Measurements from ENCODE around the gene FAT3. TPM values are rescaled to one million over a fixed set of nuclear protein-coding genes. Genes with fewer than 3 reads are reported as not detected.

FAT3 gene
- total RNA-seq (not detected), polyA plus RNA-seq (not detected), total RNA-seq (0 to 0.84 (median 0.03) reads per million in 6 experiments)

DNA sequence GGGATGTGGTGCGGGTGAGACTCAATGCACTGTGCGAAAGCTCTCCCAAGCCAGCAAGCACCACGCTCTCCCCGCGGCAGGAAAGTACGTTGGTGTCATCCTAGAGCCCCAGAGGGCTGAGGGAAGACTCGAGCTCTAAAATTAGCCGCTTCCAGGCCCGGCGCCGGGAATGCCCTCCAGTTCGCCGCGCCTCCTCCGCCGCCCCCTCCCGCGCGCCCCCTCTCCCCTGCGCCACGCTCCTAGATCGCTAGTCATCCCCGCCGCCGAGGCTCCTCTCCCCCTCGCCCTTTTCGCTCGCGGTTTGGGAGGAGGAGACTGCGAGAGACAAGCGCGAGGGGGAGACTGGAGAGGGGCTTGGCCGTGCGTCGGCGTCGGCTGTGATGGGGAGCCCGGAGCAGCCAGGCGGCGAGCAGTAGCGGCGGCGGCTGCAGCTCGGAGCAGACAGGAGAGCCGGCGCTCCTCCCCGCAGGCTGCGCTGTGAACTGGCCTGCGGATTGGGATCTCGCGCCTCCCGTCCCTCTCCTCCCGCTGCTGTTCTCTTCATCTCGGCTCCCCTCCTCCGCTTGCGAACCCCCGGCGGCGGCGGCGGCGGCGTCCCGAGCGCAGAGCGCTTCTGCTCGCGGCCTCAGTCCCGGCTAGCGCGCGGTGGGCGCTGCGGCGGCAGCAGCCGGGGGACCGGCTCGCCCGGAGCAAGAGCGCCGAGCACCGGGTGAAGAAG lies at the start of gene FAT3:
Gene FAT3, plus strand, starts transcription at position 412 of the 718 bp plus-strand sequence. CDS start 127,295 bp downstream, outside the sequence.
- peaks cover 0 to 13% (median 4%) of the 10 kb centered on the region in 9 donors for H3K9me3 Mint-ChIP-seq
- no peak within 1 kb of the TSS for H3K27ac Mint-ChIP-seq
- ATAC-seq = no peak
- H3K27me3 Mint-ChIP-seq = peaks cover 20 to 82% (median 44%) of the 10 kb centered on the region in 5 donors
- no peak within 1 kb of the TSS for H3K4me3 Mint-ChIP-seq
- peaks cover 0 to 4% (median 0%) of the 10 kb centered on the region in 3 donors for H3K36me3 Mint-ChIP-seq
- POLR2A ChIA-PET = no interaction called here
- peaks cover 0 to 2% (median 1%) of the 10 kb centered on the region in 4 donors for H3K4me1 Mint-ChIP-seq
- DNase-seq = no peak

DNA sequence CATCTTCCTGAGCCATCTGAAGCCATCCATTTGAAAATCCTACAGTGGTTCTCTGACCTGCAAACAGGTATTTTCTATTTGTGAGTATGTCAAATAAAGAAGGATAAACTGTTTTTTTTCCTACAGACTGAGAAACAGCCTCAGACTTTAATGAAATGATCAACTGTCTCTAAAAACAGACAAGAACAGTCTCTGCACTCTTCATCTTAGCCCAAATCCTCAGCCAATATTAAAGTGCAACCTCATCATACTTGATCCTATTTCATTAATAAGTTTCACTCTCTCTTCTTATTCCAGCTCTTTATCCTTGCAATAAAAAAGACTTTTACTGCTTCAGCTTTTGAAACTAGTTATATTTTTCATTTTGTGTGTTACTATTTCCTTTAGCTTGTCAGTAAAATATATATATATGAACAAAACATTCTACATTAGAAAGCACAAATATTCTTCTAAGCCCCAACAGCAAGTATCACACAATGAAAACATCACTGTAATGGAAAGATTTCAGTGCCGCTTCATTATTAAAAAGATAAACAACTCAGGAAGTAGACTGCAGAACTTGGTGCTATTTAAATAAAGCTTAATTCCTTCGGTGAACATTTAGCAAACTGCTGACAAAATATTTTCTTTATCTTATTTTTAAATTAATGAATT lies 45.5 kb upstream of the FAT3 start:
- H3K36me3 Mint-ChIP-seq = no peaks in the 10 kb centered on the region
- POLR2A ChIA-PET = no interaction called here
- DNase-seq = no peak

GRCh38 chr11:92180226-92180625 lies 44.4 kb upstream of the FAT3 start:
- Mint-ChIP-seq H3K27ac (no peak overlapping the region), H3K27me3 (no peaks in the 10 kb centered on the region), H3K9me3 (peaks cover 0 to 33% (median 6%) of the 10 kb centered on the region in 9 donors), H3K4me3 (no peak overlapping the region), H3K36me3 (no peaks in the 10 kb centered on the region), H3K4me1 (no peaks in the 10 kb centered on the region)
- POLR2A ChIA-PET = no interaction called here
- DNase-seq (no peak), ATAC-seq (no peak)

More for the DNA sequence above, 45.5 kb upstream of the FAT3 start:
- Mint-ChIP-seq H3K27ac (no peak overlapping the region), H3K4me3 (no peak overlapping the region), H3K27me3 (no peaks in the 10 kb centered on the region), H3K9me3 (peaks cover 0 to 33% (median 7%) of the 10 kb centered on the region in 9 donors), H3K4me1 (no peaks in the 10 kb centered on the region)
- no peak for ATAC-seq

- POLR2A ChIA-PET = no interaction called here
- DNase-seq = no peak
- Mint-ChIP-seq H3K36me3 (no peaks in the 10 kb centered on the region), H3K27me3 (no peaks in the 10 kb centered on the region), H3K27ac (no peak overlapping the region), H3K4me1 (no peaks in the 10 kb centered on the region), H3K9me3 (peaks cover 0 to 33% (median 6%) of the 10 kb centered on the region in 9 donors), H3K4me3 (no peak overlapping the region)
- ATAC-seq = no peak
Measured at GRCh38 chr11:92180664-92181251, 43.9 kb upstream of the FAT3 start.

- Mint-ChIP-seq H3K27ac (no peak overlapping the region), H3K9me3 (peaks cover 0 to 8% (median 0%) of the 10 kb centered on the region in 9 donors), H3K4me1 (no peaks in the 10 kb centered on the region), H3K36me3 (no peaks in the 10 kb centered on the region), H3K27me3 (peaks cover 0 to 1% (median 0%) of the 10 kb centered on the region in 5 donors), H3K4me3 (no peak overlapping the region)
- POLR2A ChIA-PET = no interaction called here
- no peak for ATAC-seq
- DNase-seq = no peak
Measured at GRCh38 chr11:92190535-92191206, 33.9 kb upstream of the FAT3 start.

GRCh38 chr11:92192141-92192540 lies 32.5 kb upstream of the FAT3 start:
- Mint-ChIP-seq H3K27ac (no peak overlapping the region), H3K36me3 (no peaks in the 10 kb centered on the region), H3K27me3 (peaks cover 0 to 1% (median 0%) of the 10 kb centered on the region in 5 donors), H3K9me3 (peaks cover 0 to 13% (median 2%) of the 10 kb centered on the region in 9 donors), H3K4me1 (no peaks in the 10 kb centered on the region), H3K4me3 (no peak overlapping the region)
- ATAC-seq = no peak
- no peak for DNase-seq
- POLR2A ChIA-PET = no interaction called here

DNA sequence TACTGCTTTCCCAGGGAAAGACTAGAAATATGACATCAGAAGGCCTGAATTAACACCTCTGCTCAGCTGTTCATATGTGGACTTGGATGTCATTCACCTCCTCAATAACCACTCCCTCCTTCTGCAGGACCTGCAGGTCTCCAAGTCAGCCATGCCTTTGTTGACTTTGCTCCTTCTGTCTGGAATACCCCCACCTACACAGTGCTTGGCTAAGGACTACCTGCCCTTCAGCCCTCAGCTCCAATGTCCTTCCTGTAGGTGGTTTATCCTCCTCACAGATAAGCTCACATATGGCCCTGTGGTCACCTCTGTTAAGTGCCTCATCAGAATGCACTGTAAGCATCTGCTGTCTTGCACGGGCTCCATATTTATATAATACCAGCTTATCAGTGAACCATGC lies 26.4 kb upstream of the FAT3 start:
- Mint-ChIP-seq H3K36me3 (no peaks in the 10 kb centered on the region), H3K27ac (no peak overlapping the region), H3K9me3 (peaks cover 0 to 19% (median 2%) of the 10 kb centered on the region in 9 donors), H3K27me3 (peaks cover 0 to 1% (median 0%) of the 10 kb centered on the region in 5 donors), H3K4me3 (no peak overlapping the region), H3K4me1 (no peaks in the 10 kb centered on the region)
- POLR2A ChIA-PET = no interaction called here
- ATAC-seq = no peak
- no peak for DNase-seq

- H3K36me3 Mint-ChIP-seq = no peaks in the 10 kb centered on the region
- POLR2A ChIA-PET = no interaction called here
- H3K27me3 Mint-ChIP-seq = no peaks in the 10 kb centered on the region
- no peak overlapping the region for H3K4me3 Mint-ChIP-seq
- peaks cover 0 to 19% (median 2%) of the 10 kb centered on the region in 9 donors for H3K9me3 Mint-ChIP-seq
- DNase-seq (no peak), ATAC-seq (no peak)
- no peak overlapping the region for H3K27ac Mint-ChIP-seq
- H3K4me1 Mint-ChIP-seq = no peaks in the 10 kb centered on the region
Measured at GRCh38 chr11:92199991-92200390, 24.6 kb upstream of the FAT3 start.

- Mint-ChIP-seq H3K9me3 (peaks cover 0 to 14% (median 3%) of the 10 kb centered on the region in 9 donors), H3K27me3 (peaks cover 0 to under 1% (median 0%) of the 10 kb centered on the region in 5 donors), H3K27ac (no peak overlapping the region), H3K36me3 (no peaks in the 10 kb centered on the region), H3K4me3 (no peak overlapping the region), H3K4me1 (no peaks in the 10 kb centered on the region)
- DNase-seq (no peak), ATAC-seq (no peak)
- POLR2A ChIA-PET = no interaction called here
Measured at GRCh38 chr11:92204731-92205130, 19.9 kb upstream of the FAT3 start.

DNA sequence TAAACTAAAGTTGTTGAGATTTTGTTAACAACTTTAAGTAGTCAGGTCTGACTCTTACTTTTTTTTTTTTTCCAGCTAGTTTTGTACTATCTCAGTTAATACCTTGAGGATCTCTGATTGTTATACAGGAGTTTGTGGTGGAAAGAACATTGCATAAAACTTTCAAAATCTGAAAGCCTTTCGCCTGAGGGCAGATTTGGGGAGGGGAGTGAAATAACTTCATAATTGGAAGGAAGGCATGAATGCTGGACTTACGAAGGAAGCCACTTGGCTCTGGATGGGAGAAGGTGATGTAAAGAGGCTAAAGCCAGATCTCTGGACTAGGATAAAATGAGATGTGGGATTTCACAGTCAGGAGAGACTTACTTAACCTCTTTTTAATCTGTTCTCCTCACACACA lies 18.2 kb upstream of the FAT3 start:
- H3K9me3 Mint-ChIP-seq = peaks cover 0 to 14% (median 3%) of the 10 kb centered on the region in 9 donors
- POLR2A ChIA-PET = no interaction called here
- peaks cover 0 to 2% (median 0%) of the 10 kb centered on the region in 5 donors for H3K27me3 Mint-ChIP-seq
- no peaks in the 10 kb centered on the region for H3K4me1 Mint-ChIP-seq
- ATAC-seq (no peak), DNase-seq (no peak)
- H3K36me3 Mint-ChIP-seq = no peaks in the 10 kb centered on the region
- no peak overlapping the region for H3K4me3 Mint-ChIP-seq
- no peak overlapping the region for H3K27ac Mint-ChIP-seq

DNA sequence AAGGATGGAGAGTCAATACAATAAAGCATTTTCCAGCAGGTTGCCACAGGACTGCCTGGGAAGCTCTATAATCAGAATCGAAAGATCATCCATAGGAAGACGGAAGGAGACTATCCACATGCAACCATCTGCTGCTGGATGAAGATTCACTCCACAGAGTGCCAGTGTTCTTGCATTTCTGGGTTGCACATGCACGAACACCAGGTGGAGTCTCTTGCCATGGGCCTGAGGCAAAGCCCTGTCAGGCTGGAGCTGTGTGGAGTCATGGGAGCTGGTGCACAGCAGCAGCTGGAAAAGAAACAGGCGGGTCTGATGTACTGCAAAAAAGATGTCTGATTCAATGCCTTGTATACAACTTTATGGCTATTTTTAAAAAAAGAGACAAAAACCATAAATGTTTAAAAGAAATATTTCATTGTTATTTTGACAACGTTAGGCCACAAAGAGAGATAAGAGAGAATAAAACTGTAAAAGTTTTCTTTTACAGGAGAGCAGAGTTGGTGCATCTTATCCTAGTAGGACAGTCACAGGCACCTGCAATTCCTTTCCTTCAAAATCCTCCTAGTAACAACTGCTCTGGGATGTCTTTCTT lies 12.9 kb upstream of the FAT3 start:
- H3K27ac Mint-ChIP-seq = no peak overlapping the region
- peaks cover 0 to 2% (median 0%) of the 10 kb centered on the region in 5 donors for H3K27me3 Mint-ChIP-seq
- H3K36me3 Mint-ChIP-seq = no peaks in the 10 kb centered on the region
- H3K4me1 Mint-ChIP-seq = peaks cover 0 to 2% (median 0%) of the 10 kb centered on the region in 4 donors
- DNase-seq = no peak
- H3K4me3 Mint-ChIP-seq = no peak overlapping the region
- POLR2A ChIA-PET = no interaction called here
- no peak for ATAC-seq
- H3K9me3 Mint-ChIP-seq = peaks cover 0 to 9% (median 0%) of the 10 kb centered on the region in 9 donors

DNA sequence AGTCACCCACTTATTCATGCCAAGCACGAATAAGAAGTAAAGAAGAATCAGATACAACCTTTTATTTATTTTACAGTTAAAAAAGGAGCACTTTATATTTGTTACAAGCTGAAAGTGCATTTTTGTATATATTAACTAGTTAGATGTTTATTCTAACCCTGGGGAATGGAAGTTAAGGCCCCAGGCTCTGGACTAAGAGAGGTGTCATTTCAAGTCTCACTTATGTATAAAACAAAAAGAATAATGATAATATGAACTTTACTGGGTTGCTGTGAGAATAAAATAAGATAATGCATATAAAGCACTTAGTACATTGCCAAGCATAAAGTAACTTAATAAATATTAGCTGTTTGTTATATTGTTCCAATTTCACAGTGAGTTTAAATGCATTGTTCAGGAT lies 12.1 kb upstream of the FAT3 start:
- Mint-ChIP-seq H3K36me3 (no peaks in the 10 kb centered on the region), H3K9me3 (peaks cover 0 to 9% (median 0%) of the 10 kb centered on the region in 9 donors), H3K4me3 (no peak overlapping the region), H3K4me1 (peaks cover 0 to 2% (median 0%) of the 10 kb centered on the region in 4 donors), H3K27me3 (peaks cover 0 to 7% (median 2%) of the 10 kb centered on the region in 5 donors), H3K27ac (no peak overlapping the region)
- DNase-seq (no peak), ATAC-seq (no peak)
- POLR2A ChIA-PET = no interaction called here
